ENCODE results near the gene GOLIM4.

GOLIM4 gene

GRCh38 chr3:168096210-168096652, 507 bp upstream of the GOLIM4 start:
- DNase-seq, result peak; percentile 93

DNA sequence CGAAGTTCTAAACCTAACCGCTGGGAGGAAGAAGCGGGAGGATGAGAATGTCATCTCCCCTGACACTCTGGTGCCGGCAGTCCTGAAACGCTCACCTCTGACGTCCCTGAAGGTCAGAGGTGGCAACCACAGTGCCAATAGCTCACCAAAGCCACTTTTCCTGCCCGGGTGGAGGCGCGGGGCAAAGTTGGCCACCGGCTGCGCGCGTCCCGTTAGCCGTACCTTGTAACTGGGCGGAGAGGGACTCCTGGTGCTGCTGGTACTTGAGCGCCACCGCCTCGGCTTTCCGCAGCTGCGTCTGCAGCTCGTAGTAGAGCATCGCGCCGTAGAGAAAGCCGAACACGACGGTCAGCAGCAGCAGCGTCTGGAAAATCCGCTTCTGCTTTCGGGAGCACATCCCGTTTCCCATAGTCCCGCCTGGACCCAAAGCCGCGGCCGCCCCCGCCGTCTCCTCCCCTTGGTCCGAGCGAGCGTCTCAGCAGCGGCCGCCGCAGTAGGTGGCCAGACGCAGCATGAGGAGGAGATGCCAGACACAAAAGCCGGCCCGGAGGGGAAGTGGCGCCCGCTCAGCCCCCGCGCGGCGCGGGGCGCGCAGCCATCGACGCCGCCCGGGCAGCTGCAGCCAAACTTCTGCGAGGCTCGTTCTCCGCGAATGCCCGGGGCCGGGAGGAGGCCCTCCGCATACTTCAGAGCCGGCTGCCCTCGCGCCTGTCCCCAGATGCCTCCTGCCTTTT, 680 bp downstream of the GOLIM4 start:
- DNase-seq, result peak; percentile 70 to 80

DNA sequence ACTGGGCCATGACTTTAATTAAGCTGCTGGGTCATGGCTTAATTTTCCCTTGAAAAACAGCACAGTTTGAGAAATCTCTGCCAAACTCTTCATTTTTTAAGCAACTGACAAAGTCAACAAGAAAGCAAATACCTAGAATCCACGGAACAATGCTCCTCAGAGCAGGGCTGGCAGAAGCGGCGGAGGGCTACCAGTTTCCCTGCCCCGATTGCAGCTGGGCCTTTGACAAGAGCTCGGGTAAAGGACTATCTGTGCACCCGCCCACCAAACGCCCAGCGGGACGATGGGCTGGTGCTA, 1.2 kb downstream of the GOLIM4 start:
- peak in 1 of 2 experiments; percentile 62 for DNase-seq

- DNase-seq, result no peak
Observed at GRCh38 chr3:168093790-168094189, 1.9 kb downstream of the GOLIM4 start.

DNA sequence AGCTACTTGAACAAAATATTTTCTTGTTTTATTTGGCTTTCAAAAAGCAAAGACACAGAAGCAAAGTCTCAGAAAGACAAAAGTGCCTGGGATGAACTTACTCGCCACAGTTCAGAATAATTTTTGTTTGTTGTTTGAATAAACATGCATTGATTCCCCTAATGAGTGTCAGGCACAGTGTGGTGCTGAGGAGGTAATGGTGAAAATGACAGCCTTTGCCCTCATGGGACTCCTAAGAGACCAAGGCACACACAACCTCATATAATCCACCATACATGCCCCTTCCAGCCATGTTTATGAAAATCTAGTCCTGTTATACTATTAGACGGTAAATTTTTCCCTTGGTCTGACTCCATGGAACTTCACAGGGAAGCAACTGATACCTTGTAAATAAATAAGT, 2.5 kb downstream of the GOLIM4 start:
- no peak for DNase-seq

- no peak for DNase-seq
Observed at GRCh38 chr3:168091941-168092340, 3.8 kb downstream of the GOLIM4 start.

DNA sequence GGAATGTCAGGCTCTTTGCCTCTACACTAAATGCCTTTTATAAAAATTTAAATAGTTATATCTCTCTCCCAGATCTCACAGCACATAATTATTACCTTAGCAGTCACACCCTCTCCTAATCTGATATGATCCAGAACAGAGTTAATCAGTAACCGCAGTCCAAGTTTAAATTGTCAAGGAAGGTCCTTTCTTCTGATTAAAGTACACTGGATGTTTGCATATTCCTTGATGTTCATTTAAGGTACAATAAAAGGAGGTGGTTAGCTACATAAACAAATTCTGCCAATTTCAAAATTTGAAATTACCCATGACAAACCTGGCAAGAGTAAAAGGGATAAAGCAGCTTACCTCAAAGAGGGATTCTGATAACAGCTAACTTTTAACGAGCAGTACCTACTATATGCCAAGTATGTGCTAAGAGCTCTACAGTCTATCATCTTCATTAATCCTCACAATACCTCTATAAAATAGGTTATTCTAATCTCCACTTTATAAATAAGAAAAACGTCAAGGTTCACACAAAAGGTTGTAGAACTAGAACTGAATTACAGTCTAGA, 4.3 kb downstream of the GOLIM4 start:
- DNase-seq, result no peak

GRCh38 chr3:168090306-168091085, 5.2 kb downstream of the GOLIM4 start:
- no peak for DNase-seq

- no peak for DNase-seq
Observed at GRCh38 chr3:168089179-168089771, 6.4 kb downstream of the GOLIM4 start.

DNA sequence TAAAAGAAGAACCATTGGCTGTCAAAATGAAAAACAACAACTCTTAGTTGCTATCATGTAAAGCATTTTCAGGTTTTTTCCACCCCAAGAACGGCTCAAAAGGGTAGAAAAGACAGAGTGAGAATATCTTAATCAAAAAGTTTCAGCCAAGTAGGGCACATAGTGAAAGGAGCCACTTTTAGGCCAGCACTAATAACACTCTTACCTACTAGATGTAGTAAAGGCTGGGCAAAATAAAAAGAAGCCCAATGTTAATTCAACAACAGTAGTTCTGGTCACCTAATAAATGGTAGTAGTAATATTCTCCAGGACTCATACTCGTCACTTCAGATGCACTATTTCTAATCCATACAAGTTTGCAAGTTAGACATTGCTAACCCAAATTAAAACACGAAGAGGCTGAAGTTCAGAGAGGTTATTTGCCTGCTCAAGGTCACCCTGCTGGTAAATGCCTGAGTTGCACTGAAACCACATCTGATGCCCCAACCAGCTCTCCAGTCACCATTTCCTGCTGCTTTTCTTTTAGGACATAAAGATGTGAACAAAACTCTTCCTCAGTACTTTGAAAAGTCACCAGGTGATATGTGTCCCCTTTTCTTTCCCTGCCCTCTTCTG, 7.5 kb downstream of the GOLIM4 start:
- DNase-seq, result no peak

DNA sequence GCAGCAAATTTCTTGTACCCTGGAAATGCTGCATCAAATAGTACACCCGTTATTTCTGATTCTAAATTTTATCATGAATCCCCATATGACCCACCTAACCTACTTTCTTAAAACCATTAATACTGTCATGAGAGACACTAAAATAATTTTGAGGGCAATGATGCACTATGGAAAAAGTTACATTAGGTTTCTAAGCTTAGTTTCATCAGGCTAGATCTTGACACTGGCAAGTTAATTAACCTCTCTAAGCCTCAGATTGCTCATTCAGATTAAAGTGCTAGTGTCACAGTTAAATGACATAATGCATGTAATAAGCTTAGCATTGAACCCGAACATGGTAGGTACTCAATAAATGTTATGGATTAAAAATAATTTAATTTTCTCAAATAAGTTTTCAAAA, 8.2 kb downstream of the GOLIM4 start:
- DNase-seq, result no peak

DNA sequence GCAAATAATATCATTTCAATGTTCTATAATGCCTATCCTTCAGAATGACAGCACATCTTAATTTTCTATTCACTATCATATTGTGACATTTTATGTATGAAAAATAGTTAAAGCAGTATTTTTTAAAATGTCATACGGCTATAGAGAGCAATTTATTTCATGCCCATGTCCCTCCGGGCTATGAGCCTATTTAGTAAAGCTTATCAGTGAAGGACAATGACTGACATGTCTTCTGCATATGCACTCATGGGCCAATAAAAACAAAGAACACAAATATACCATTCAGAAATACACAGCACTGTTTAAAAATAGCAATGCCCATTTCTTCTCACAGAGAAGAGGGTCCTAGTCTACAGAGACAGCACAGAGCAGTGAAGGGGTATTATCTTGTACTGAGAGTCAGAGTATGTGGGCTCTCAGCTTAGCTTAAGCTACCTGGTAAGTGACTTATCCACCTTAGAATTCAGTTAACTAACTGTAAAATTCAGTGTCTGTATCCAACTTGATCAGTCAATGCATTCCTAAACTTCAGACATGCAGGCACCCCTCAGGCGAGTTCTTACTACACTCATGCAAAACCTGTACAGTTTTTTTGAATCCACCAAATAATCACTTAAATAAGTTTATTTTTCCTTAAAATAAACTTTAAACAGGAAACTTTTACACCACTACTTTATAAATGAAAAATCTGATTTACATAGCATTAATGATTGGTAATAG, 9.0 kb downstream of the GOLIM4 start:
- no peak for DNase-seq

DNA sequence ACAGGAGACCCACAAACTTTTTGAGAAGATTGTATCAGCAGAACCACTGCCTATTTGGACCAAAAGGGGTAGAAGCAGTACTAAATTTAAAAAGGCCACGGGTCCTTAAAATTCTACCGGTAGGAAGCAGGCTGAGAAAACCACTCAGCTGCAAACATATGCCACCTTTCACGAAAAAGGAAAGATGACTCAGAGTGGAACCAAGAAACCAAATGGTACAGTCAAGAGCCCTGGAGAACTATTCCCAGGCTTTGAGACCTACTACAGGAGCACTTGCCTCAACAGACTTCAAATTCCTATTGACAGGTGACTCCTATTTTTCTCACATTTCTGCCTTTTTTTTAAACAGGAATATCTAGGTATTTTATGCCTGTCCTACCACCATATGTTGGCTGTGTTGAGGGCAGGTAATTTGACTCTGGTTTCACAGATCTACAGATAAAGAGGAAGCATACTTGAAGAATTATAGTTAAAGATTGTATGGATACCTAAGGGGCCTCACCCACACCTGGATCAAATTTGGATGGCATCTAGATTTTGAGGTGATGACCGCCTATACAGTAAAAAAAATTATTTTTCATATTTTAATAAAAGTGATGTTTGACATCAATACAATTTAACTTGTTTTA, 10.1 kb downstream of the GOLIM4 start:
- no peak for DNase-seq

GRCh38 chr3:168083906-168084305, 11.8 kb downstream of the GOLIM4 start:
- no peak for DNase-seq

GRCh38 chr3:168081856-168082255, 13.9 kb downstream of the GOLIM4 start:
- no peak for DNase-seq

GRCh38 chr3:168081171-168081771, 14.5 kb downstream of the GOLIM4 start:
- DNase-seq, result no peak

GRCh38 chr3:168080499-168081170, 15.1 kb downstream of the GOLIM4 start:
- no peak for DNase-seq

- DNase-seq, result no peak
Observed at GRCh38 chr3:168080022-168080421, 15.7 kb downstream of the GOLIM4 start.

DNA sequence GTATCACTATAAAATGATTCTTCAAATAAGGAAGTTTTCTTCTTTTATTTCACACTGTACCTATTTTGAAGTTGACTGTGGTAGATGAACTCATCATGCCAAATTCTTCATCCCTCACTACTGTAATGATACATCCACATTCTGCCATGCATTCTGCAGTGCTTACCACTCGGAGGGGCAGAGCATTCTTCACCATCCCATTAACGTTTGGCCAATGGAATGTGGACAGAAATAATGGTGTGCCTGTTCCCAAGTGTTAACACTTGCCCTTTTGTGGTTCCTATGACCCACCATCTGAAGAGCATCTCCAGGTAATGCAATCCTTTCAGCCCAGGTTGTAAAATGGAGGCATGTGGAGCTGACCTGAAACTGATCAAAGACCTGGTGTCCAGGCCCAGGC, 18.6 kb downstream of the GOLIM4 start:
- no peak for DNase-seq

DNA sequence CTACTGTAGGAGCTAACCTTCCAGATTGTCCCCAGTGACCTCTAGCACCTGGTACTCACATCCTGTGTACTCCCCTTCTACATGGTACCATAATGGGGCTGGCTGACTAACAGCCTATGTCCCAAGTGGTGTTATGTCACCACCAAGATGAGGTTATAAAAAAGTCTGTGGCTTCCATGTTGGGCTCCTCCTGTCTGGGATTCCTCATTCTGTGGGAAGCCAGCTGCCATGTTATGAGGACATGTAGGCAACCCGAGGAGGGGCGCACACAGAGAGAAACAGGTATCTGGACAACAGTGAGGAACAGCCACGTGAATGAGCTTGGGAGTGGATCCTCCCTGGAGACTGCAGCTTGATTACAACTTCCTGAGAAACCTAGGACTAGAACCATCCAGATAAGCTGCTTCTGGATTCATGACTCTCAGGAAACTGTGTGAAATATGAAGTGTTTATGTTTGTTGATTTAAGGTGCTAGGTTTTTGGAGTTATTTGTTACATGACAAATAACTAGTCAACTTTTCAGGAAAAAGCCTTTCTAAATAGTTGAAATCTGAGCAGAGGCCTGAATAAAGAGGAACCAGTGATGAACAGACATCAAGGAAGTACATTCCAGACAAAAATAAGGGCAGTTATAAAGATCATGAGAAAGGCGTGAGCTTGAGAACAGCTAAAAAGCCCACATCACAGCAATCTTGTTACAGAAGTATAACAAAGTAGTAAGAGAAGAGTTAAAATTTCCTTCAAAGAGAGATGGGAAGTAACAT, 21.7 kb downstream of the GOLIM4 start:
- no peak for DNase-seq

GRCh38 chr3:168072323-168072650, 23.4 kb downstream of the GOLIM4 start:
- no peak for DNase-seq

All from NCI-H446 (cell line).